ENCODE measurements around the gene CTNND2.

CTNND2 gene

DNA sequence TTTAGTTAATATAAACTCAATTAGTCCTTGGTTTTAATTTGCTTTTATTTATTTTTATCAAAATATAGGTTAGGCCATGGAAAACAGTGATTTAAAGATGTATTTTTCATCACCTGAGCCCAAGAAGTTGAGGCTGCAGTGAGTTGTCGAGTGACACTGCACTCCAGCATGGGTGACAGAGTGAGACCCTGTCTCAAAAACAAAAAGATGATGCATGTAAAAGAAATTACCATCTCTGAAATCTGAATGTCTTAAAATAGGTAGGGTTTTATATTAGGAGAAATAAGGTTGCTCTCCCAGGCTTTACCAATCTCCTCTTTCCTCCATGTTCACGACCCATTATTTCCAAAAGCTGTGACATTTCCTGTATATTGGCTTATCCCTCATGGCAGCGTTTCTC, 980.9 kb downstream of the CTNND2 start:
- DNase-seq: no peak
- Histone ChIP-seq H3K9ac (ENCODE audit: low read depth, low read length) (no peak overlapping the region), H3K79me2 (ENCODE audit: insufficient read depth, low read length) (no peaks in the 10 kb centered on the region), H3K4me3 (ENCODE audit: low read depth in 1 of 2, low read length in 2 of 2) (no peak overlapping the region), H3K4me1 (ENCODE audit: insufficient read depth, low read length) (no peaks in the 10 kb centered on the region), H4K20me1 (ENCODE audit: insufficient read depth, low read length) (no peaks in the 10 kb centered on the region), H2AFZ (ENCODE audit: low read depth, low read length) (no peak overlapping the region), H3K27ac (ENCODE audit: low read length) (no peak overlapping the region), H3K27me3 (ENCODE audit: insufficient read depth, low read length, poor library complexity) (peaks cover 3% of the 10 kb centered on the region), H3K4me2 (ENCODE audit: insufficient read depth, low read length) (no peak overlapping the region), H3K36me3 (ENCODE audit: insufficient read depth, low read length) (no peaks in the 10 kb centered on the region), H3K9me3 (ENCODE audit: insufficient read depth, low read length, severe bottlenecking) (no peaks in the 10 kb centered on the region)
- no peak for ATAC-seq (ENCODE audit: insufficient read depth, low read depth)
- TF ChIP-seq EZH2 (IDR thresholded peaks at IDR 0.05; ENCODE audit: borderline replicate concordance, low read depth, low read length, severe bottlenecking): no peak
- TF ChIP-seq, protein P1, sequence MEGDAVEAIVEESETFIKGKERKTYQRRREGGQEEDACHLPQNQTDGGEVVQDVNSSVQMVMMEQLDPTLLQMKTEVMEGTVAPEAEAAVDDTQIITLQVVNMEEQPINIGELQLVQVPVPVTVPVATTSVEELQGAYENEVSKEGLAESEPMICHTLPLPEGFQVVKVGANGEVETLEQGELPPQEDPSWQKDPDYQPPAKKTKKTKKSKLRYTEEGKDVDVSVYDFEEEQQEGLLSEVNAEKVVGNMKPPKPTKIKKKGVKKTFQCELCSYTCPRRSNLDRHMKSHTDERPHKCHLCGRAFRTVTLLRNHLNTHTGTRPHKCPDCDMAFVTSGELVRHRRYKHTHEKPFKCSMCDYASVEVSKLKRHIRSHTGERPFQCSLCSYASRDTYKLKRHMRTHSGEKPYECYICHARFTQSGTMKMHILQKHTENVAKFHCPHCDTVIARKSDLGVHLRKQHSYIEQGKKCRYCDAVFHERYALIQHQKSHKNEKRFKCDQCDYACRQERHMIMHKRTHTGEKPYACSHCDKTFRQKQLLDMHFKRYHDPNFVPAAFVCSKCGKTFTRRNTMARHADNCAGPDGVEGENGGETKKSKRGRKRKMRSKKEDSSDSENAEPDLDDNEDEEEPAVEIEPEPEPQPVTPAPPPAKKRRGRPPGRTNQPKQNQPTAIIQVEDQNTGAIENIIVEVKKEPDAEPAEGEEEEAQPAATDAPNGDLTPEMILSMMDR (IDR thresholded peaks at IDR 0.05; ENCODE audit: borderline replicate concordance, extremely low read depth, low read length, poor library complexity, severe bottlenecking): no peak

Data from DND-41 (cell line).